B cell (primary cell): Measurements from ENCODE around the gene DCAF7. TPM values are rescaled to one million over a fixed set of nuclear protein-coding genes. Genes with fewer than 3 reads are reported as not detected.

Source experiments
- ATAC-seq: fragments of 200-7000 bp; cut with Tn5 transposase; one replicate; pipeline ENCODE4 v1.10.0; 2021; ENCODE audit warnings: low read depth, mild to moderate bottlenecking, moderate number of reproducible peaks, moderate library complexity
- CTCF ChIA-PET: fragments of 350-600 bp; sonication (Branson Sonifier 250); formaldehyde crosslinking; loops from one replicate; lab custom pipeline; 2021; ENCODE audit warnings: antibody characterized with exemption, inconsistent platforms; lab: Charles Lee
- POLR2A ChIA-PET: fragments of 350-600 bp; sonication (Branson Sonifier 250); formaldehyde crosslinking; loops from one replicate; lab custom pipeline; 2021; ENCODE audit warnings: antibody characterized with exemption; lab: Charles Lee
- DNase-seq: peaks from one replicate; pipeline ENCODE4 v3.0.0; 2013
- H2AFZ ChIP-seq: 2 replicates; pipeline ENCODE4 v1.6.1; 2012; ENCODE audit warnings: mild to moderate bottlenecking, low read depth, low read length; ENCODE audit not compliant: insufficient read depth, poor library complexity, severe bottlenecking
- H3K27ac ChIP-seq, 2 donors: 1 replicate in 1 of 2; 2 replicates in 1 of 2; pipeline ENCODE4 v1.5.1; 2012 to 2013; ENCODE audit warnings: low read length in 2 of 2, mild to moderate bottlenecking in 2 of 2, moderate library complexity in 1 of 2
- H3K27me3 ChIP-seq, 4 experiments: fragments of 200-600 bp in 1 of 4; sonication (generic) in 1 of 4; replicated peaks in 1 of 4; 1 replicate in 2 of 4; 2 replicates in 2 of 4; pipeline versions ENCODE4 v1.6.1 to v1.7.0; 2013 to 2016; ENCODE audit warnings: low read length in 3 of 4, mild to moderate bottlenecking in 2 of 4, mixed read lengths in 1 of 4, moderate library complexity in 1 of 4; ENCODE audit not compliant: insufficient read depth in 4 of 4, control insufficient read depth in 3 of 4; ENCODE audit errors: control extremely low read depth in 1 of 4
- H3K36me3 ChIP-seq, 2 experiments: replicated peaks in 1 of 2; 1 replicate in 1 of 2; 2 replicates in 1 of 2; pipeline versions ENCODE4 v1.6.1 to v1.7.1; 2013; ENCODE audit warnings: low read length in 1 of 2; ENCODE audit not compliant: insufficient read depth in 2 of 2, control insufficient read depth in 1 of 2; ENCODE audit errors: control extremely low read depth in 1 of 2, extremely low read depth in 1 of 2
- H3K4me1 ChIP-seq, 2 donors: fragments of 200-600 bp in 1 of 2; sonication (generic) in 1 of 2; 1 replicate in 1 of 2; 2 replicates in 1 of 2; pipeline versions ENCODE4 v1.5.1 to v1.6.1; 2013 to 2017; ENCODE audit warnings: low read length in 2 of 2; ENCODE audit not compliant: control insufficient read depth in 2 of 2, insufficient read depth in 2 of 2
- H3K4me2 ChIP-seq: replicated peaks from 2 replicates; pipeline ENCODE3; 2012; ENCODE audit warnings: mild to moderate bottlenecking, low read depth, low read length; ENCODE audit not compliant: poor library complexity, severe bottlenecking
- H3K4me3 ChIP-seq, 5 experiments: fragments of 200-600 bp in 1 of 5; sonication (generic) in 1 of 5; 1 replicate in 3 of 5; 2 replicates in 2 of 5; pipeline versions ENCODE4 v1.5.1 to v1.7.0; 2011 to 2016; ENCODE audit warnings: low read length in 4 of 5, mild to moderate bottlenecking in 4 of 5, low read depth in 2 of 5, control low read depth in 1 of 5, moderate library complexity in 1 of 5; ENCODE audit not compliant: insufficient read depth in 1 of 5; ENCODE audit errors: control extremely low read depth in 1 of 5, extremely low read depth in 1 of 5
- H3K79me2 ChIP-seq: fragments of 200-600 bp; sonication (generic); one replicate; pipeline ENCODE4 v1.6.0; 2016; ENCODE audit warnings: low read length; ENCODE audit not compliant: control insufficient read depth, insufficient read depth
- H3K9ac ChIP-seq: fragments of 200-600 bp; sonication (generic); 2 replicates; pipeline ENCODE4 v1.6.1; 2017; ENCODE audit warnings: mild to moderate bottlenecking, low read length, moderate library complexity
- H3K9me3 ChIP-seq, 3 donors: one replicate each; pipeline versions ENCODE4 v1.6.1 to v1.7.1; 2013; ENCODE audit warnings: low read length in 2 of 3; ENCODE audit not compliant: control insufficient read depth in 2 of 3, insufficient read depth in 1 of 3; ENCODE audit errors: control extremely low read depth in 1 of 3
- H4K20me1 ChIP-seq: 2 replicates; pipeline ENCODE4 v1.6.0; 2012; ENCODE audit warnings: mild to moderate bottlenecking, low read length; ENCODE audit not compliant: insufficient read depth, control insufficient read depth, poor library complexity, severe bottlenecking
- H3K27ac Mint-ChIP-seq: one replicate; pipeline ENCODE4 v1.8.0; 2021; ENCODE audit warnings: mixed read lengths
- H3K27me3 Mint-ChIP-seq: one replicate; pipeline ENCODE4 v1.8.0; 2021; ENCODE audit warnings: mixed read lengths
- H3K4me1 Mint-ChIP-seq: one replicate; pipeline ENCODE4 v1.8.0; 2021; ENCODE audit warnings: mixed read lengths
- H3K4me3 Mint-ChIP-seq: one replicate; pipeline ENCODE4 v1.8.0; 2021; ENCODE audit warnings: mixed read lengths
- H3K9me3 Mint-ChIP-seq: one replicate; pipeline ENCODE4 v1.8.0; 2022; ENCODE audit warnings: mixed read lengths; ENCODE audit not compliant: insufficient read depth
- CTCF ChIP-seq: fragments of 200-600 bp; IDR thresholded peaks from one replicate; pipeline ENCODE4 v1.8.0; 2022; ENCODE audit warnings: antibody characterized with exemption, mild to moderate bottlenecking
- EZH2 ChIP-seq: IDR thresholded peaks from 2 replicates; pipeline ENCODE4 v1.6.1; 2012; ENCODE audit warnings: borderline replicate concordance, low read depth, mild to moderate bottlenecking, moderate library complexity, low read length; ENCODE audit not compliant: insufficient read depth, poor library complexity, severe bottlenecking
- WGBS: methylation state at CpG from one replicate; pipeline ENCODE4 v1.1.5; 2013; ENCODE audit warnings: missing lambda C conversion rate; ENCODE audit not compliant: insufficient coverage; 5-methylcytosine and 5-hydroxymethylcytosine counted together
- intact Hi-C: fragments of 100-400 bp; cut with micrococcal nuclease; formaldehyde crosslinking; loops from one replicate; pipeline ENCODE4 v1.10.0; 2022
- polyA plus RNA-seq: library from polyadenylated mRNA; depleted of rRNA; stranded (reverse); fragments of >200 nt; gene quantifications from 2 replicates; pipeline ENCODE4 v1.2.3, GENCODE V29; 2012
- total RNA-seq, 2 donors: library from RNA; stranded (reverse); fragments of 120-200 nt in 1 of 2; gene quantifications; 1 replicate in 1 of 2; 2 replicates in 1 of 2; pipeline versions ENCODE4 v1.2.3 to v1.2.4, GENCODE V29; 2013 to 2022

DCAF7 gene
- total and polyA plus RNA-seq, 2 donors (not counting 1 experiment from before 2014, with no cell fraction given), result 55.1 to 84.7 TPM

GRCh38 chr17:63609816-63610573 lies 59.7 kb downstream of the DCAF7 start:
- H3K27ac Mint-ChIP-seq, result no peak overlapping the region
- WGBS, result 88% methylated on average over 1 of the region's 6 CpGs
- H3K79me2 ChIP-seq, result no peaks in the 10 kb centered on the region
- H3K27ac ChIP-seq, result no peak overlapping the region
- TF ChIP-seq CTCF, result no peak
- no peak for TF ChIP-seq EZH2
- H3K27me3 Mint-ChIP-seq, result no peaks in the 10 kb centered on the region
- ChIA-PET CTCF (interaction anchor here (0.8 to 6.2 kb wide), 8 partner anchors 12 to 203 kb away, joined by 3 to 158 read pairs (median 5); partner anchors contain the start of gene MAP3K3), POLR2A (no interaction called here)
- H4K20me1 ChIP-seq, result no peaks in the 10 kb centered on the region
- no peak overlapping the region for H3K4me2 ChIP-seq
- H3K9me3 Mint-ChIP-seq, result no peaks in the 10 kb centered on the region
- no peak overlapping the region for H2AFZ ChIP-seq
- H3K9me3 ChIP-seq, result no peaks in the 10 kb centered on the region
- H3K9ac ChIP-seq, result no peak overlapping the region
- no peak overlapping the region for H3K4me3 Mint-ChIP-seq
- DNase-seq (no peak), ATAC-seq (no peak)
- H3K4me1 ChIP-seq, result no peaks in the 10 kb centered on the region
- no peaks in the 10 kb centered on the region for H3K27me3 ChIP-seq
- H3K4me1 Mint-ChIP-seq, result no peaks in the 10 kb centered on the region
- no peak overlapping the region for H3K4me3 ChIP-seq
- intact Hi-C loops, result no loop called here
- H3K36me3 ChIP-seq, result peaks cover 7 to 46% of the 10 kb centered on the region in 2 experiments

GRCh38 chr17:63610854-63611253 lies 60.6 kb downstream of the DCAF7 start:
- no peak for ATAC-seq
- peaks cover 7 to 37% of the 10 kb centered on the region in 2 experiments for H3K36me3 ChIP-seq
- POLR2A ChIA-PET, result no interaction called here
- H3K79me2 ChIP-seq, result no peaks in the 10 kb centered on the region
- Mint-ChIP-seq H3K27me3 (no peaks in the 10 kb centered on the region), H3K4me3 (no peak overlapping the region), H3K9me3 (no peaks in the 10 kb centered on the region), H3K4me1 (no peaks in the 10 kb centered on the region), H3K27ac (no peak overlapping the region)
- H2AFZ ChIP-seq, result no peak overlapping the region
- TF ChIP-seq CTCF, result no peak
- no peak for TF ChIP-seq EZH2
- no peaks in the 10 kb centered on the region for H3K4me1 ChIP-seq
- no peaks in the 10 kb centered on the region for H3K9me3 ChIP-seq
- H3K4me3 ChIP-seq, result no peak overlapping the region
- no peak overlapping the region for H3K27ac ChIP-seq
- H3K27me3 ChIP-seq, result no peaks in the 10 kb centered on the region
- H3K9ac ChIP-seq, result no peak overlapping the region
- no peak for DNase-seq
- intact Hi-C loops, result no loop called here
- CTCF ChIA-PET, result interaction anchor here (0.5 to 6.2 kb wide), 12 partner anchors 9 to 1651 kb away, joined by 3 to 158 read pairs (median 6); partner anchors contain the start of genes CYB561 and MAP3K3
- no peak overlapping the region for H3K4me2 ChIP-seq
- WGBS, result 98% methylated on average over 10 of the region's 10 CpGs
- H4K20me1 ChIP-seq, result no peaks in the 10 kb centered on the region
